ENCODE measurements around the gene DYSF.
"Not testable (repeated sequence)": the region's sequence is repeated elsewhere in the genome, so short reads cannot be mapped to it uniquely, and the experiment has no call there.

The DYSF gene

DNA sequence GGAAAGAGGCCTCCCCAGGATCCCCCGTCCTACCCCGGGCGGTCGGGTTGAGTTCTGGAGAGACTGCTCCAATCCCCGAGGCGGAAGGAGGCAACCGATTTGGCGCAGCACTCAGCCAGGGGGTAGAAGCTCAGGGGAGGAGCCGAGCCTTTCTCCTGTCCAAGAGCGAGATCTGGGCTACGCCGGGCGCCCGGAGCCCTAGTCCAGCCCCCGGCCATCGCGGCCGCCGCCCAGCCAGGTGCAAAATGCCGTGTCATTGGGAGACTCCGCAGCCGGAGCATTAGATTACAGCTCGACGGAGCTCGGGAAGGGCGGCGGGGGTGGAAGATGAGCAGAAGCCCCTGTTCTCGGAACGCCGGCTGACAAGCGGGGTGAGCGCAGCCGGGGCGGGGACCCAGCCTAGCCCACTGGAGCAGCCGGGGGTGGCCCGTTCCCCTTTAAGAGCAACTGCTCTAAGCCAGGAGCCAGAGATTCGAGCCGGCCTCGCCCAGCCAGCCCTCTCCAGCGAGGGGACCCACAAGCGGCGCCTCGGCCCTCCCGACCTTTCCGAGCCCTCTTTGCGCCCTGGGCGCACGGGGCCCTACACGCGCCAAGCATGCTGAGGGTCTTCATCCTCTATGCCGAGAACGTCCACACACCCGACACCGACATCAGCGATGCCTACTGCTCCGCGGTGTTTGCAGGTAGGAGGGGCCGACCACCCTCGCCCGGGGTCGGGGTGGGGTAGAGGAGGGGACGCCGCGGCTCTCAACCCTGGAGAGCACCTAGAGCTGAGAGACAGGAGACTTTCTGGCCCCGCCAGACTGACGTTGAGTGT is at the start of gene DYSF:
DYSF (plus strand) TSS at position 158 of the 817 bp plus-strand sequence.
- no peak for DNase-seq (ENCODE audit: low read depth in 2 of 2)

- DNase-seq (ENCODE audit: low read depth in 2 of 2), result no peak
Measured at GRCh38 chr2:71409611-71410010, 43.8 kb upstream of the DYSF start.

GRCh38 chr2:71410696-71411095 is 42.7 kb upstream of the DYSF start:
- DNase-seq (ENCODE audit: low read depth in 2 of 2), result no peak

DNA sequence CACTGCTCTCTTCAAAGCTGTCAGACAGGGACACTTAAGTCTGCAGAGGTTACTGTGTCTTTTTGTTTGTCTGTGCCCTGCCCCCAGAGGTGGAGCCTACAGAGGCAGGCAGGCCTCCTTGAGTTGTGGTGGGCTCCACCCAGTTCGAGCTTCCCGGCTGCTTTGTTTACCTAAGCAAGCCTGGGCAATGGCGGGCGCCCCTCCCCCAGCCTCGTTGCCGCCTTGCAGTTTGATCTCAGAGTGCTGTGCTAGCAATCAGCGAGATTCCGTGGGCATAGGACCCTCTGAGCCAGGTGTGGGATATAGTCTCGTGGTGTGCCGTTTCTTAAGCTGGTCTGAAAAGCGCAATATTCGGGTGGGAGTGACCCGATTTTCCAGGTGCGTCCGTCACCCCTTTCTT is 36.5 kb upstream of the DYSF start:
- DNase-seq (ENCODE audit: low read depth in 2 of 2), result not testable (repeated sequence)

DNA sequence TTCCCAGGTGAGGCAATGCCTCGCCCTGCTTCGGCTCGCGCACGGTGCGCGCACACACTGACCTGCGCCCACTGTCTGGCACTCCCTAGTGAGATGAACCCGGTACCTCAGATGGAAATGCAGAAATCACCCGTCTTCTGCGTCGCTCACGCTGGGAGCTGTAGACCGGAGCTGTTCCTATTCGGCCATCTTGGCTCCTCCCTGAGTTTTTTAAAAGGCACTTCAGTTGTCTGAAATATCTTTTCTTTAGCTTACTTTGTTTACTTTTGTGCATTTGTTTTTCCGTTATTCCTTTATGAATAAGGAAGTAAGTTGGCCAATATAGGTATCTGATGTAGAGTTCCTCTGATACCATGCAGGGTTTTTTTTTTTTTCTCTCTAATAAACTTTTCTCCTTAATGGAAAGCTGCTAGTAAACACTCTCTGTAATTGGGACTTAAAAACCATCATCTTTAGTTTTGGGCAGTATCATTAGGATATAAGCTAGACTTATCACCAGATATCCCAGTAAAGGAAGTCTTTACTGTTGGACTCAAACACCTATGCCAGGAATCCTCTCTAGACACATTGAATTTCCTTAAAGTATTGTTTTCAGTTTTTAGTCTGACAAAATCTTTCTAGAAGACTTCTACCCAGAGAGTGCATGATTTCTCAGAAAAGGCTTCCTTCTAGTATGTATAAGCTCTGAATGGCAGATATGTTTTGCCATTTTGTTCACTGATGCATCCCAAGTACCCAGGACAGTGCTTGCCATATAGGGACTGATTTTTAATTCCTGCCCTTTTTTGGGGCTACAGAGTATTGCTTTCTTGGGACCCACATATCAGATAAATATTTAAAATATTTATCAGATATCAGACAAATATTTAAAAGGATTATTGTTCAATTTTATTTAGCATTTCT is 35.8 kb upstream of the DYSF start:
- no peak for DNase-seq (ENCODE audit: low read depth in 2 of 2)

- no peak for DNase-seq (ENCODE audit: low read depth in 2 of 2)
Measured at GRCh38 chr2:71419145-71419544, 34.2 kb upstream of the DYSF start.

GRCh38 chr2:71419976-71420375 is 33.4 kb upstream of the DYSF start:
- no peak for DNase-seq (ENCODE audit: low read depth in 2 of 2)

- no peak for DNase-seq (ENCODE audit: low read depth in 2 of 2)
Measured at GRCh38 chr2:71422786-71423185, 30.6 kb upstream of the DYSF start.

DNA sequence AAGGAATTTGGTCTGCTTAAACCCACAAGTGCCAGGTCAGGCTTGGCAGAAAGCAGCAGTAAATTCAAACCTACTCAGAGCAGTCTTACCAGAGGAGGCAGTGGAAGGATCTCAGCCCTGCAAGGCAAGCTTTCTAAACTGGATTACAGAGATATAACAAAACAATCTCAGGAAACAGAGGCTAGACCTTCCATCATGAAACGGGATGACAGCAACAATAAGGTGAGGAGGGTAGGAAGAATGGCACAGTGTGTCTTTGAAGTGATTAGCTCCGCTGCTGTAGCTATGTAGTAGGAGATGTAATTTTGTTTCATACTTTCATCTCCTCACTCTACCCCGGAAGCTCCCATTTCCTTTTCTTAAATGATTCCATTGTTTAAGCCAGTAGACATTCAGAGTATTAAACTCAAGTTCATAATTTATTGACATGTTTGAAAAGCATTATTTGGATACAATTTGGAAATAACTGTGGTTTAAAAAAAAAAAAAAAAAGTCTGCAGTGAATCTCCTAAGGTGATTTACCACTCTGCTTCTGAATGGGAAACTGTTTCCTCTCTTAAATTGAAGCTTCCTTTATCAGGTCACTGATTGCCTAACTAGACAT is 29.4 kb upstream of the DYSF start:
- DNase-seq (ENCODE audit: low read depth in 2 of 2), result no peak

GRCh38 chr2:71426721-71427120 is 26.6 kb upstream of the DYSF start:
- no peak for DNase-seq (ENCODE audit: low read depth in 2 of 2)

- DNase-seq (ENCODE audit: low read depth in 2 of 2), result no peak
Measured at GRCh38 chr2:71428472-71429383, 24.6 kb upstream of the DYSF start.

DNA sequence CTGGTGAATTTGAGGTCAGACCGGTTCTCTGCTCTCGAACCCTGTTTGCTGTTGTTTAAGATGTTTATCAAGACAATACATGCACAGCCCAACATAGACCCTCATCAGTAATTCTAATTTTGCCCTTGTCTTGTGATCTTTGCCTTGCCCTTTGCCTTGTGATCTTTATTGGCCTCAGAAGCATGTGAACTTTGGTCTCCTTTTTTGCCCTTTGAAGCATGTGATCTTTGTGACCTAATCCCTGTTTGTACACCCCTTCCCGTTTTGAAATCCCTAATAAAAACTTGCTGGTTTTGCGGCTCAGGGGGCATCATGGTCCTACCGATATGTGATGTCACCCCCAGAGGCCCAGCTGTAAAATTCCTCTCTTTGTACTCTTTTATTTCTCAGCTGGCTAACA is 8.2 kb upstream of the DYSF start:
- DNase-seq (ENCODE audit: low read depth in 2 of 2), result not testable (repeated sequence)

DNA sequence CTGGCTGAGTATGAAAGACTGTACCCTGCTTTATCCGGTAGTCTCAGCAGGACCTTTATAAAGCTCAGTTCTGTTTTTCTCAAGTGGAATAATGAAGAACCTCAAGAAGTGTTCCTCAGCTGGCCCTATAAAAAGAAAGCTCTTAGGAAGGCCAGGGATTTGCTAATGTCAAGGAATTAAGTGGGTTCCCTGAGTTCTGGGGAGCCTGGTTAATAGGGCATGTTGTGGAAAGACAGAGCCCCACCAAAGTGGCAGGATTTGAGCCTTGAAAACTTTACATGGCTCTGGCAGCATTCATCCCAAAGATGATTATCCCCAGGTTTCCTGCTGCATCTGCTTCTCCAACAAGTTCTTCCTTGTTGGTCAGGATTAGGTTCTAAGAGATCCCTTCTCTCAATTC is 6.9 kb upstream of the DYSF start:
- no peak for DNase-seq (ENCODE audit: low read depth in 2 of 2)

DNA sequence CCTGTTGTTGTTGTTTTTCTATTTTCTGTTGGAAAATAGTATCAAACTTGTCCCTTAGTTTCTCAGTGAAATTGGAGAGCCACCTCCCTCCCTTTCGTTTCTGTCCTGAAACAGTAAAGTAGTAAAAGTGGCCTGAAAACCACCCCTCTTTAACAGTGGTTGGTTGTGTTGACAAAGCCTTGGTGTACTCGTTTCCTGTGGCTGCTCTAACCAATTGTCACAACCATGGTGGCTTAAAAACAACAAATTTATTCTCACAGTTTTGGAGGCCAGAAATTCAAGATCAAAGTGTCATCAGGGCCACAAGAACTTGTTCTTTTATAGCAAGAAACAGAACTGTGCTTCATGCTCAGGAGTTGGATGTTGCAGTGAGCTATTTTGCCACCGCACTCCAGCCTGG is 4.0 kb upstream of the DYSF start:
- DNase-seq (ENCODE audit: low read depth in 2 of 2), result no peak

GRCh38 chr2:71451705-71452104 is 1.7 kb upstream of the DYSF start:
- DNase-seq (ENCODE audit: low read depth in 2 of 2), result no peak

DNA sequence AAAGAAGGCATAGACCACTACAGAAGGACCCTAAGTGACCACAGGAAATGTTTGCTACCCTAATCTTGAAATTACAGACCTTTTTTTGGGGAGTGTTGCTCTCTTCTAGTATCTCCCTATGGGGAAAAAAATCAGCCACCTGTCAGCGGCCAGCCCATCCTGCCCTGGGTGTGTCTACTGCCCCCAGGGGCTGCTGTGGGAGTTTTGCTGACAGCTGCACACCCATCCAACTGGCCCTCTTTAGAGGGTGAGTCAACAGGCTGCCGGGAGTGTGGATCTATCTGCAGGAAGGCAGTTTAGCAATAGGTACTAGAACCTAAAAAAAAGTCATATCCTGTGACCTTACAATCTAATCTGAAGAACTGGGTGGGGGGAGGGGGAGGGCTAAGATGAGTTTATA is 796 bp upstream of the DYSF start:
- no peak for DNase-seq (ENCODE audit: low read depth in 2 of 2)

DNA sequence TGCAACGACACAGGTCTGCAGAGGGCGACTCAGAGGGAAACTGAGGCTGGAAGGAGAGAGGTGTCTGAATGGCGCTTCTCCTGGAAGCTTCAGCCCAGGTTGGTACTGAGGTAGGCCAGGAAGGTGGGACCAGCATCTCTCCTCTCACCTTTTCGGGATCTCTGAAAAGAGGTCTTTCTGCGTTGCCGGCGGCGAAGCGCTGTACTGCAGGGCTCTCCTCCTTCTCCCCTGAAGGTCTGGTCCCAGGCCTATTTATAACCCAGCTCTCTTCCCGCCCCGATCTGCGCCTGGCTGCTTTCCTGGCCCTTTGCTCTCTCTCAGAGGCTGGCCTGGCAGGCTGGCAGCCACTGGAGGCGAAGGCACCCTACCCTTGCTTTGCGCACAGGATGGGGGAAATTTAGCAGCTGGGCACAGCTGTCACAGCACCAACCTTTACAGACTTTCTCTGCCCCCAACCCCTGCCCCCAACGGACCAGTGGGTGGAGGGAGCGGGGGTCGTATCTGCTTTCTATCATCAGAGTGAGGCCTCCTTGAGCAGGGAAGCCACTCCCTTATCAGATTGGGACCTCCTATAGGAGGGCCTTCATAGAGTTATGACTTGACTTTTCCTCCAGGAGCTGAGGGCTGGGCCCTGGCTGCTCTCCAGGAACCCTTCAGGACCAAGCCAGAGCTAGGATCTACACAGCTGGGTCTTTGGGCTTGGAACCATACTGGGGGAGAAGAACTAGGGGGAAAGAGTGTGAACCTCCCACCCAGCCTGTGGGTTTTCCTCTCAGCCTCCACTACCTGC is 1.1 kb downstream of the DYSF start:
- DNase-seq (ENCODE audit: low read depth in 2 of 2), result no peak

- DNase-seq (ENCODE audit: low read depth in 2 of 2), result no peak
Measured at GRCh38 chr2:71455011-71455740, 1.8 kb downstream of the DYSF start.

DNA sequence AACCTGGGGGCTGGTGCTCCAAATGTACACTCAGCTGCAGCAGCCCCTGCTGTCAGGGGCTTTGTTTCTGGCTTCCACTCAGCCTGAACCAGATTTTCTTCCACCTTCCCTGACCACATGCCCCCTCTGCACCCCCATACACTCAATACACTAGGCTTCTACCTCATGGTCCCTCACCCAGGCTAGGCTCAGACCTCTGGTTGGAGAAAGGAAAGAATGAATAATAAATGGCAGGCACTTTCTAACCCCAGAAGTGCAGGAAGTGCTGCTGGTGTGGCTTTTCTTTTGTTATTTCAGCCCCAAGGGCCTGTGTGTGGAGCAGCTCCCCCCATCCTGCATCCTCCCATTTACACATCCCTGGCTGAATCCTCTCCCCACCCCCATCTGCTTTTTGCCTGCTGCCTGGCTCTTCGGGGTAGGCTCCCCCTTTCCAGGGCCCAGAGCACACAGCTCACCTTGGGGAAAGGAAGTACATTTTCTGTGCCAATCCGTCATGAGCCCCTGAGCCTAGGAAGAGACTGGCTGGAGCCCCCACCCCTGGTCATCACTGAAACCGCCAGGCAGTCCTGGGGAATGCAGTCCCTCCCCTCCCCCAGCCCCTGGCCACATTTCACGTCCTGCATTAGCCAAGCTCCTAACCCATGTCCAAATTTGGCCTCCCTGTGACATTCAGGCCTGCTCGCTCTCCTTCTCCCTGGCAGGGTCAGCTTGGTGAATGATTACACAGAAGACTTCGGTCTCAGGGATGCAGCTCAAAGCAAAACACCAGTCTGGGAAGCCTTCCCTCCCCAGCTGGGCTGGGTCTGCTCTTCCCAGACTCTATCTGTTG is 2.6 kb downstream of the DYSF start:
- no peak for DNase-seq (ENCODE audit: low read depth in 2 of 2)
